ENCODE measurements around the gene CLASP1. TPM values are rescaled to one million over a fixed set of nuclear protein-coding genes. Genes with fewer than 3 reads are reported as not detected.
A peak's percentile ranks its signal among the peaks of the same experiment; 100 is the strongest.

The CLASP1 gene
- 95.1 TPM for total RNA-seq (ENCODE audit: unreplicated experiment)
- long read RNA-seq, partial matches to known transcripts: 2 of 5 reads
- long read RNA-seq, other reads (novel, unspliced or antisense): 3 of 5 reads

DNA sequence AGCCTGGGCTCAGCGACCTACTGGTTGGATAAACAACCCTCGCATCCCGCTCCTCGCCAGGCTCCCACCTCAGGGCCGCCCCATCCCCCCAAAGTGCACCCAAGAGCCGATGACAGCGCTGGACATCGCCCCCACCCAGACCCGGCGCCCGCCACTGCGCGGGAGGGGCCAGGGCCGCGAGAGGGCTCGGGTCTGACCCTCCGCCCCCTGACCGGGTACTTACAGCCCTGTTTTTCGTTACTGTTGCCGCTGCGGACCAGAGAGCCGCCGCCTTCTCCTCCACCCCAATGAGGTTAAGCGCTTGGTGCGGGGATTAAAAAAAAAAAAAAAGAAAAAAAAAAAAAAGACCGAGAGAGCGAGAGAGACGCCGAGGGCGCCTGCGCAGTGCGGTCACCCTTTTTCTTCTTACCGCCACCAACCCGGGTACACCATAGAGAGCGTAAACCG, at the start of gene CLASP1:
TSS of gene CLASP1 (minus strand) at position 314 of the 447 bp plus-strand sequence. CDS start 43,567 bp downstream, outside the sequence.
- H3K27me3 Mint-ChIP-seq (ENCODE audit: unreplicated experiment): peaks cover 13% of the 10 kb centered on the region

DNA sequence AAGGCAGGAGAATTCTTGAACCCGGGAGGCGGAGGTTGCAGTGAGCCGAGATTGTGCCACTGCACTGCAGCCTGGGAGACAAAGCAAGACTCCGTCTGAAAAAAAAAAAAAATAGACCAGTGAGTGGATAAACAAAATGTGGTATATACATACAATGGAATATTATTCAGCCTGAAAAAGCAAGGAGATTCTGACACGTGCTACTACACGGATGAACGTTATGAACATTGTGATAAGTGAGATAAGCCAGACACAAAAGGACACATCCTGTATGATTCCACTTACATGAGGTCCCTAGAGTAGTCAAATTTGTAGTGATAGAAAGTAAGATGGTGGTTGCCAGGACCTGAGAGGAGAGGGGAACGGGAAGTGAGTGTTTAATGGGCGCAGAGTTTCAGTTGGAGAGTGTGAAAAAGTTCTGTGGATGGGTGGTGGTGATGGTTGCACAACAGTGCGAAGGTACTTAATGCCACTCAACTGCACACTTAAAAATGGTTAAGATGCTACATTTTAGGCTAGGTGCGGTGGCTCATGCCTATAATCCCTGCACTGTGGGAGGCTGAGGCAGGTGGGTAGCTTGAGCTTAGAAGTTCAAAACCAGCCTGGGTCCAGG, 49.2 kb upstream of the CLASP1 start:
- no peak overlapping the region for H3K4me3 Mint-ChIP-seq (ENCODE audit: unreplicated experiment)
- peaks cover 4% of the 10 kb centered on the region for H3K27me3 Mint-ChIP-seq (ENCODE audit: unreplicated experiment)
- H3K27ac Mint-ChIP-seq (ENCODE audit: unreplicated experiment): no peak overlapping the region
- no peak for DNase-seq (ENCODE audit: low spot score)
- peaks cover 4% of the 10 kb centered on the region for H3K36me3 Mint-ChIP-seq (ENCODE audit: low read depth, unreplicated experiment)
- TF ChIP-seq, protein P1, sequence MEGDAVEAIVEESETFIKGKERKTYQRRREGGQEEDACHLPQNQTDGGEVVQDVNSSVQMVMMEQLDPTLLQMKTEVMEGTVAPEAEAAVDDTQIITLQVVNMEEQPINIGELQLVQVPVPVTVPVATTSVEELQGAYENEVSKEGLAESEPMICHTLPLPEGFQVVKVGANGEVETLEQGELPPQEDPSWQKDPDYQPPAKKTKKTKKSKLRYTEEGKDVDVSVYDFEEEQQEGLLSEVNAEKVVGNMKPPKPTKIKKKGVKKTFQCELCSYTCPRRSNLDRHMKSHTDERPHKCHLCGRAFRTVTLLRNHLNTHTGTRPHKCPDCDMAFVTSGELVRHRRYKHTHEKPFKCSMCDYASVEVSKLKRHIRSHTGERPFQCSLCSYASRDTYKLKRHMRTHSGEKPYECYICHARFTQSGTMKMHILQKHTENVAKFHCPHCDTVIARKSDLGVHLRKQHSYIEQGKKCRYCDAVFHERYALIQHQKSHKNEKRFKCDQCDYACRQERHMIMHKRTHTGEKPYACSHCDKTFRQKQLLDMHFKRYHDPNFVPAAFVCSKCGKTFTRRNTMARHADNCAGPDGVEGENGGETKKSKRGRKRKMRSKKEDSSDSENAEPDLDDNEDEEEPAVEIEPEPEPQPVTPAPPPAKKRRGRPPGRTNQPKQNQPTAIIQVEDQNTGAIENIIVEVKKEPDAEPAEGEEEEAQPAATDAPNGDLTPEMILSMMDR (IDR thresholded peaks at IDR 0.05; ENCODE audit: unreplicated experiment): no peak
- no peaks in the 10 kb centered on the region for H3K9me3 Mint-ChIP-seq (ENCODE audit: unreplicated experiment)
- H3K4me1 Mint-ChIP-seq (ENCODE audit: unreplicated experiment): peaks cover 29% of the 10 kb centered on the region

More for the DNA sequence above, at the start of gene CLASP1:
- Mint-ChIP-seq H3K27ac (ENCODE audit: unreplicated experiment) (peak within 1 kb of the TSS; percentile 100), H3K9me3 (ENCODE audit: unreplicated experiment) (no peaks in the 10 kb centered on the region), H3K4me3 (ENCODE audit: unreplicated experiment) (peak within 1 kb of the TSS; percentile 95), H3K36me3 (ENCODE audit: low read depth, unreplicated experiment) (peaks cover 4% of the 10 kb centered on the region), H3K4me1 (ENCODE audit: unreplicated experiment) (peaks cover 47% of the 10 kb centered on the region)
- DNase-seq (ENCODE audit: low spot score): peak; percentile 53
- TF ChIP-seq, protein P1 (IDR thresholded peaks at IDR 0.05; ENCODE audit: unreplicated experiment): no peak

DNA sequence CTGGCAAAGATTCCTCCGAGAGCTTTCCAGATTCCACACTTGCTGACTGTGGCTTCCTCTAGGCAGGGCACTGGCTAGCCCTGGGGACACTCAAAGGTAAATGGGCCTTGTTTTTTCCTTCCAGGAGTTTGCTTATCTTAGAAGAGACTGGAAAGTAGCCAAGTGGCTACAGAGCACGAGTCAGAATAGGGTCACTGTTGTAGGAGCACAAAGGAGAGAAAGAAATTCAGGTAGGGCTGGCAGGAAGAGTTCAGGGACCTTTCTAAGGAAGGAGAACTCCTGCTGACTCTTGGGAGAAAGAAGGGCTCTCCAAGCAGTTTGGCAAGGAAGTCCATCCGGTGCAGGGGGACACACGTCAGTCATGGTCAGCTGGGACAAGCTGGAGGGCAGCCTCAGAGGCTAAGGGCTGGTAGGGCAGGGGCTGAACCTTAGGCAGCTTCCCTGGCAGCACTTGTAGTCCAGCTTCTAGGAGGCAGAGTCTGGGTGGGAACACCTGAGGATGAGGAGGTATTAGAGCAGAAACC, 47.9 kb upstream of the CLASP1 start:
- peaks cover 29% of the 10 kb centered on the region for H3K4me1 Mint-ChIP-seq (ENCODE audit: unreplicated experiment)
- H3K27ac Mint-ChIP-seq (ENCODE audit: unreplicated experiment): peak overlapping the region; percentile 52
- peaks cover 4% of the 10 kb centered on the region for H3K36me3 Mint-ChIP-seq (ENCODE audit: low read depth, unreplicated experiment)
- peaks cover 2% of the 10 kb centered on the region for H3K27me3 Mint-ChIP-seq (ENCODE audit: unreplicated experiment)
- no peaks in the 10 kb centered on the region for H3K9me3 Mint-ChIP-seq (ENCODE audit: unreplicated experiment)
- no peak overlapping the region for H3K4me3 Mint-ChIP-seq (ENCODE audit: unreplicated experiment)
- TF ChIP-seq, protein P1 (IDR thresholded peaks at IDR 0.05; ENCODE audit: unreplicated experiment): no peak
- no peak for DNase-seq (ENCODE audit: low spot score)

DNA sequence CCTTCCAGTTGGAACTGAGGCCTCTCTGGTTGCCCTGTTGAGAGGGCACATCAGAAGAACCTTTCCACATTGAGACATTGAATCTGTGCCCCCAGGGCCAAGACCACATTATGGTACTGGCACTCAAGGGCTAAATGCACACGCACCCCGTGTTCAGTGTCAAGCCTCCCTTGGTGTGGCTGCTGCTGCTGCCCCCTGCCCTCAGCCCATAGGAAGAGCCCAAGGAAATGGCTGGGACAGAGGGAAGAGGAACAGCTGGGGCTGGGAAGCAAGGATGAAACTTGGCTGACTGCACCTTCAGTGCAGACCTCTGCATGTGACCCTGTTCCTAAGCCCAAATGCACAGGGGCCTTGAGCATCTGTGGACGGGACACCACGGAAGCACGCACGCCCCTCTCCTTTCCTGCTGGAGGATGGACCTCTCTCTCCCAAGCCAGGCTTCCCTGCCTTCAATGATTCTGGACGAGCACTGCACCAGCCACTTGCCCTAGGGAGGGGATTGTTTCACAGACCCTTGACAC, 47.2 kb upstream of the CLASP1 start:
- Mint-ChIP-seq H3K27me3 (ENCODE audit: unreplicated experiment) (peaks cover 2% of the 10 kb centered on the region), H3K4me1 (ENCODE audit: unreplicated experiment) (peaks cover 29% of the 10 kb centered on the region), H3K9me3 (ENCODE audit: unreplicated experiment) (no peaks in the 10 kb centered on the region), H3K27ac (ENCODE audit: unreplicated experiment) (no peak overlapping the region), H3K36me3 (ENCODE audit: low read depth, unreplicated experiment) (peaks cover 4% of the 10 kb centered on the region), H3K4me3 (ENCODE audit: unreplicated experiment) (no peak overlapping the region)
- DNase-seq (ENCODE audit: low spot score): no peak
- TF ChIP-seq, protein P1 (IDR thresholded peaks at IDR 0.05; ENCODE audit: unreplicated experiment): no peak

DNA sequence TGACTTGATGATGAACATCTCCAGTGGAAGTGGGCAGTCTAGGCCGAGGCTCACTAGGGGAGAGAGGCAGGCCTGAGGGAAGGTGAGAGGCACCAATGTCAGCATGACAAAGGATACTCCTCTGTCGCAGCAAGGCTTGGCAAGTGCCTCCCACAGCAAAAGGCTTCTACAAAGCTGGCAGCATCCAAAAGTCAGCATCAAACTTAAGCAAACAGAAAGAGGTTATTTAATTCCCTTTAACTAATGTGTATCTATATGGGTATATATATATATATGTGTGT, 45.8 kb upstream of the CLASP1 start:
- H3K4me3 Mint-ChIP-seq (ENCODE audit: unreplicated experiment): no peak overlapping the region
- DNase-seq (ENCODE audit: low spot score): no peak
- TF ChIP-seq, protein P1 (IDR thresholded peaks at IDR 0.05; ENCODE audit: unreplicated experiment): no peak
- H3K9me3 Mint-ChIP-seq (ENCODE audit: unreplicated experiment): no peaks in the 10 kb centered on the region
- H3K36me3 Mint-ChIP-seq (ENCODE audit: low read depth, unreplicated experiment): no peaks in the 10 kb centered on the region
- peaks cover 28% of the 10 kb centered on the region for H3K4me1 Mint-ChIP-seq (ENCODE audit: unreplicated experiment)
- H3K27ac Mint-ChIP-seq (ENCODE audit: unreplicated experiment): no peak overlapping the region
- peaks cover 2% of the 10 kb centered on the region for H3K27me3 Mint-ChIP-seq (ENCODE audit: unreplicated experiment)
